Sigmoid colon (tissue), 4 donors: Measurements from ENCODE around the gene FMNL2.

ENCODE experiments used
- EP300 ChIP-seq, 4 donors: sonication (generic); formaldehyde crosslinking; IDR thresholded peaks; one replicate each; pipeline ENCODE4 v1.6.1; 2017; ENCODE audit warnings: antibody characterized with exemption in 4 of 4
- TF ChIP-seq, protein P1 (sequence below), 4 experiments: fragments of 450-650 bp in 3 of 4; fragments of 200-600 bp in 1 of 4; IDR thresholded peaks; one replicate each; pipeline ENCODE4 v1.5.1; 2016 to 2019; ENCODE audit warnings: antibody characterized with exemption in 4 of 4, mild to moderate bottlenecking in 3 of 4, moderate library complexity in 2 of 4

- TF ChIP-seq EP300 (IDR thresholded peaks at IDR 0.05) = no peak
- TF ChIP-seq, protein P1, sequence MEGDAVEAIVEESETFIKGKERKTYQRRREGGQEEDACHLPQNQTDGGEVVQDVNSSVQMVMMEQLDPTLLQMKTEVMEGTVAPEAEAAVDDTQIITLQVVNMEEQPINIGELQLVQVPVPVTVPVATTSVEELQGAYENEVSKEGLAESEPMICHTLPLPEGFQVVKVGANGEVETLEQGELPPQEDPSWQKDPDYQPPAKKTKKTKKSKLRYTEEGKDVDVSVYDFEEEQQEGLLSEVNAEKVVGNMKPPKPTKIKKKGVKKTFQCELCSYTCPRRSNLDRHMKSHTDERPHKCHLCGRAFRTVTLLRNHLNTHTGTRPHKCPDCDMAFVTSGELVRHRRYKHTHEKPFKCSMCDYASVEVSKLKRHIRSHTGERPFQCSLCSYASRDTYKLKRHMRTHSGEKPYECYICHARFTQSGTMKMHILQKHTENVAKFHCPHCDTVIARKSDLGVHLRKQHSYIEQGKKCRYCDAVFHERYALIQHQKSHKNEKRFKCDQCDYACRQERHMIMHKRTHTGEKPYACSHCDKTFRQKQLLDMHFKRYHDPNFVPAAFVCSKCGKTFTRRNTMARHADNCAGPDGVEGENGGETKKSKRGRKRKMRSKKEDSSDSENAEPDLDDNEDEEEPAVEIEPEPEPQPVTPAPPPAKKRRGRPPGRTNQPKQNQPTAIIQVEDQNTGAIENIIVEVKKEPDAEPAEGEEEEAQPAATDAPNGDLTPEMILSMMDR (IDR thresholded peaks at IDR 0.05) = no peak
Observed at GRCh38 chr2:152694161-152694661, 359.2 kb downstream of the FMNL2 start.
